Measurements from ENCODE around the gene ANGPTL5.
"Not testable (repeated sequence)": the region's sequence is repeated elsewhere in the genome, so short reads cannot be mapped to it uniquely, and the experiment has no call there.

Gene ANGPTL5

DNA sequence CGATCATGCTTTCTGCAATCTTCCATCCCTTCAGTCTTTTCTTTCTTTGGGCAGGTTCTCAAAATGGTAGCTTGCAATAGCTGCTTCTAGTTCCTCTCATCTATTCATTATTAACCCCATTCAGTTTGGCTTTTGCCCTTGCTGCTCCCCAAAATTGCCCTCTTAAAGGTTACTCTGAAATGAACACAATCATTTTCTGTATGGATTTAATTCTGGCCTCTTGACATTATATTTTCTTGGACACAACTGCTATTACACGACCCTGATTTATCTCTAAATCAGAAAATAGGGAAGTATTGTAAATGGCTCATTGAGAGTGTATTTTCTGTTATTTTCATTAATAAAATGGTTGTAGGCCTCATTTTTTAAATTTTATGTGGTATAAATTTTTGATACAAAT lies at the start of gene ANGPTL5:
Gene ANGPTL5 (minus strand): TSS at position 101 of the 400 bp plus-strand sequence. CDS start 8,613 bp downstream, outside the sequence.
- CTCF ChIA-PET, result no interaction called here
- no peak for DNase-seq (ENCODE audit: low read depth, low spot score)
- TF ChIP-seq, protein P1, sequence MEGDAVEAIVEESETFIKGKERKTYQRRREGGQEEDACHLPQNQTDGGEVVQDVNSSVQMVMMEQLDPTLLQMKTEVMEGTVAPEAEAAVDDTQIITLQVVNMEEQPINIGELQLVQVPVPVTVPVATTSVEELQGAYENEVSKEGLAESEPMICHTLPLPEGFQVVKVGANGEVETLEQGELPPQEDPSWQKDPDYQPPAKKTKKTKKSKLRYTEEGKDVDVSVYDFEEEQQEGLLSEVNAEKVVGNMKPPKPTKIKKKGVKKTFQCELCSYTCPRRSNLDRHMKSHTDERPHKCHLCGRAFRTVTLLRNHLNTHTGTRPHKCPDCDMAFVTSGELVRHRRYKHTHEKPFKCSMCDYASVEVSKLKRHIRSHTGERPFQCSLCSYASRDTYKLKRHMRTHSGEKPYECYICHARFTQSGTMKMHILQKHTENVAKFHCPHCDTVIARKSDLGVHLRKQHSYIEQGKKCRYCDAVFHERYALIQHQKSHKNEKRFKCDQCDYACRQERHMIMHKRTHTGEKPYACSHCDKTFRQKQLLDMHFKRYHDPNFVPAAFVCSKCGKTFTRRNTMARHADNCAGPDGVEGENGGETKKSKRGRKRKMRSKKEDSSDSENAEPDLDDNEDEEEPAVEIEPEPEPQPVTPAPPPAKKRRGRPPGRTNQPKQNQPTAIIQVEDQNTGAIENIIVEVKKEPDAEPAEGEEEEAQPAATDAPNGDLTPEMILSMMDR (IDR thresholded peaks at IDR 0.05; ENCODE audit: insufficient read depth, low read length, missing control alignments), result no peak
- POLR2A ChIA-PET, result no interaction called here
- peak within 1 kb of the TSS; percentile 85 for H3K4me3 ChIP-seq (ENCODE audit: low read depth, low read length)

DNA sequence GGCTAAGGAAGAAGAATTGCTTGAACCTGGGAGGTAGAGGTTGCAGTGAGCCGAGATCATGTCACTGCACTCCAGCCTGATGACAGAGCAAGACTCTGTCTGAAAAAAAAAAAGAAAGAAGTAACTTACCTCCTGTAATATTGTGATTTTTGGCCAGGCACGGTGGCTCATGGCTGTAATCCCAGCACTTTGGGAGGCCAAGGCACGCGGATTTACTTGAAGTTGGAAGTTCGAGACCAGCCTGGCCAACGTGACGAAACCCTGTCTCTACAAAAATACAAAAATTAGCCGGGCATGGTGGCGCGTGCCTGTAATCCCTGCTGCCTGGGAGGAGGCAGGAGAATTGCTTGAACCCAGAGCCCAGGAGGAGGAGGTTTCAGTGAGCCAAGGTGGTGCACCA lies 47.9 kb upstream of the ANGPTL5 start:
- H3K4me3 ChIP-seq (ENCODE audit: low read depth, low read length); DNase-seq (ENCODE audit: low read depth, low spot score); POLR2A ChIA-PET: not testable (repeated sequence)
- CTCF ChIA-PET, result interaction anchor here (1.0 to 1.2 kb wide), 3 partner anchors 19 to 102 kb away, joined by 3 read pairs; no protein-coding TSS in a partner anchor

DNA sequence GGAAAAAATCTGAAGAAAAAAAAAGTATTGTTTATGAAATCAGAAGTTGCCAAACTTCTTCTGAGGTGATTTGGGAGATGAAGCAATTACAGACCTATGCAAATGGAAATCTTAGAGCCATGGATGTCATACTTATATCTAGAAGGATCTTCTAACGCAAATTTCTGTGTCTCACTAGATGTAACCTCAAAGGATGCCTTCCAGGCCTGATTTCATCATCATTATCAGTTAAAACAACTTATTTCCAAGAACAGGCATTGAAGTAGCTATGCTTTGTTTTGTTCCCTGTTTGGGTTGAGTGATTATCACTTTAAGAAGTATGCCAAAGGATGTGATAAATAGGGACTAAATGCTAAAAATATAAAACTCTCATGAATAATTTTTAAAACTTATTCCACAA lies 43.9 kb upstream of the ANGPTL5 start:
- ChIA-PET CTCF (no interaction called here), POLR2A (no interaction called here)
- H3K4me3 ChIP-seq (ENCODE audit: low read depth, low read length), result no peak overlapping the region
- no peak for DNase-seq (ENCODE audit: low read depth, low spot score)
- TF ChIP-seq, protein P1 (IDR thresholded peaks at IDR 0.05; ENCODE audit: insufficient read depth, low read length, missing control alignments), result no peak

DNA sequence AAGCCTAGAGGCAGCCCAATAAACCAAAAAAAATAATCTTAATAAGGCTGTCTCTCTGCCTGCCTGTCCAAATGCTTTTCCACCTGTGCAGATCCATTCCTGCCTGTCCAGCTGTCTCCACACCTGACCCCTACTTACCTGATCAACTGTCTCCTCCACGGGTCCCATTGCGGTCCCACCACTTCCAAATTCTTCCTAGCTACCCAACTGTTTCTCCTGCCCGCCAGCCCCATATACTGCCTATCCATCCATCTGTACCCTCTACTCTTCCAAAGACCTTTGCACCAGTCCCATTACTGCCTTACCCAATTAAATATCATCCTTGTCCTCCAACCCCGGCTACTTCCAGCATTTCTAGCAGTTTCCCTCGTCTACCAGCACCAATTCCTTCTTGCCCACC lies 39.4 kb upstream of the ANGPTL5 start:
- TF ChIP-seq, protein P1 (IDR thresholded peaks at IDR 0.05; ENCODE audit: insufficient read depth, low read length, missing control alignments), result no peak
- CTCF ChIA-PET, result interaction anchor here (1.2 kb wide), 1 partner anchor 11 kb away, joined by 4 read pairs; no protein-coding TSS in a partner anchor
- POLR2A ChIA-PET, result no interaction called here
- no peak overlapping the region for H3K4me3 ChIP-seq (ENCODE audit: low read depth, low read length)
- no peak for DNase-seq (ENCODE audit: low read depth, low spot score)

DNA sequence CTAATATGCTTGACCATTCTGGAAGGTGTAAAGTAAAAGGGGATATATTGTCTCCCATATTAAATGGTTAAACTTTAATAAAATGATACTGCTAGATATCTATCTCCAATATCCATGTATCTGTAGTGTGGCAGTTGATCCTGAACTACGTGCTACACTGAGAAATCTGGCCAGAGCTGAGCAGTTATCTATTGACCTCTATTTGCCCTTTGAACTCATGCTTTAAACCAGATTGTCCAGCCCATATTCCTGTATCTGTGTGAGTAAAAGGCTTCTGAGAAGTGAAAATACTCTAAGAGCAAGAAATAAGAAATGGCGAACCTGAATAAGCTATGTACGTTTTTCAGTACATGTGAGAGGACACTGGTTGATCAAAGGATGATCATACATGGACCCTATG lies 39.0 kb upstream of the ANGPTL5 start:
- no peak for DNase-seq (ENCODE audit: low read depth, low spot score)
- ChIA-PET POLR2A (no interaction called here), CTCF (interaction anchor here (1.2 kb wide), 1 partner anchor 10 kb away, joined by 4 read pairs; no protein-coding TSS in a partner anchor)
- H3K4me3 ChIP-seq (ENCODE audit: low read depth, low read length), result no peak overlapping the region
- TF ChIP-seq, protein P1 (IDR thresholded peaks at IDR 0.05; ENCODE audit: insufficient read depth, low read length, missing control alignments), result no peak

DNA sequence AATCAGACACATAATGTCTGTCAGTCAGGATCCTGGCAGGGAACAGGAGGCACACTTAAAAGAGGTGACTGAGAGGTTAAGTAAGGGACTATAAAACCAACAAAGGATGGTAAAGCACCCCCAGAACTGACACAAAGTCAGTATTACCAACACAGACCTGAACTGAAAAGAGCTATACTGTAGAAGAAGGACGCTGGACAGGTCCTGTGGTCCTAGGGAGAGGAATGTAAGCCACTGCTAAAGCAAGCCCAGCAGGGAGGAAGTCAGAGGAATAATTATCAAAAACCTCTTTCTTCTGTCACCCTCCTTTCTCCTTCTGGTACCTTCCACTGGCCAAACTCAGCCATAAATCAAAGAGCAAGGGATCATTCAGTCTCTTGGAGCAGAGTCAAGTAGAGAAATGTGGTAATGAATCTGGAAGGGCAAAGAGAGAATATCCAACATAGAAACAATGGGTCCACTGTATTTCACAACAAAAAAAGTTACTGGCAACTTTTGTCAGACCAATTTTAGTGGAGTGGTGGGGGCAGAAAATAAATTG lies 33.4 kb upstream of the ANGPTL5 start:
- DNase-seq (ENCODE audit: low read depth, low spot score), result no peak
- no peak overlapping the region for H3K4me3 ChIP-seq (ENCODE audit: low read depth, low read length)
- ChIA-PET POLR2A (no interaction called here), CTCF (no interaction called here)
- TF ChIP-seq, protein P1 (IDR thresholded peaks at IDR 0.05; ENCODE audit: insufficient read depth, low read length, missing control alignments), result no peak

DNA sequence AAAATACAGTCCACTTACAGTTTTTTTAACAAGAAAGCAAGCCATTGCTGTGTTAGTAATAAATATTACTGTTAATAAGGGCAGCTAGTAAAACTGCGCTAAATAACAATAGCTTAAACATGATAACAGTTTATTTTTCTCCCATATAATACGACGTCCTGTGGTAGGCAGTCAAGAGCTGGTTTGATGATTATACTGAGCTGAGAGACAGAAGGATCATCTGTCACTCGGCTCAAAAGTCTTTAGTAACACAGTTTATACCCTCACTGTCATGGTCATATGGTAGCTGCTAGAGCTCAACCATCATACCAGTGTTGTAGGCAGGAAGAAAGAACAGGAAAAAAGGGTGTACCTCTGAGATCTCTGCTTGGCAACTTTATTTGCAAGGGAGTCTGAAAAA lies 29.1 kb upstream of the ANGPTL5 start:
- TF ChIP-seq, protein P1 (IDR thresholded peaks at IDR 0.05; ENCODE audit: insufficient read depth, low read length, missing control alignments), result no peak
- no peak for DNase-seq (ENCODE audit: low read depth, low spot score)
- H3K4me3 ChIP-seq (ENCODE audit: low read depth, low read length), result no peak overlapping the region
- CTCF ChIA-PET, result interaction anchor here (0.8 to 2.5 kb wide), 6 partner anchors 10 to 84 kb away, joined by 3 to 9 read pairs (median 4); partner anchors contain the start of gene CEP126
- POLR2A ChIA-PET, result no interaction called here
